ENCODE data around the gene PTPRT. TPM values are rescaled to one million over a fixed set of nuclear protein-coding genes. Genes with fewer than 3 reads are reported as not detected.

The PTPRT gene
- total RNA-seq, 1 donor from 2014 or later, result not detected

DNA sequence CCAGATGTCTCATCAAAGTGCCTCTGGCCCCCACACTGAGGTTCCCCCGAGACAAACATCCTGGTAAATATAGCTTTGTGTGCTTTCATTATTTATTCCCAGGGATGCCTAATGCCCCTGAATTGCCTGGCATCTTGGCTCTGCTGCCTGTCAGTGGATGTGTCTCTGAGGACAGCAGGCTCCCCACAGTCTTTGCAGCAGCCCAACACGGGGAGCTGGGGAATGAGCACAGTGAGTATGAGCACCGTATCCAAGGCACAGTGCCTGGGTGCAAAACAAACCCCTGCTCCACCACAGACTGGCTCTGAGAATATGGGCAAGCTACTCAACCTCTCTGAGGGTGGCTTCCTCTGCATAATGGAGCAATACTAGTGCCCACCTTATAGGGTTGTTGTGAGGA, 165.9 kb downstream of the PTPRT start:
- no peak for DNase-seq (ENCODE audit: extremely low spot score in 2 of 2)
- H3K27ac ChIP-seq, result no peak overlapping the region
- H3K4me3 ChIP-seq, result no peak overlapping the region
- TF ChIP-seq POLR2AphosphoS5 (IDR thresholded peaks at IDR 0.05; ENCODE audit: insufficient read depth in 1 of 2, low read depth in 1 of 2) (no peak), CTCF (IDR thresholded peaks at IDR 0.05) (no peak), POLR2A (IDR thresholded peaks at IDR 0.05) (no peak)
- no peaks in the 10 kb centered on the region for H3K27me3 ChIP-seq
- no peaks in the 10 kb centered on the region for H3K9me3 ChIP-seq
- no peaks in the 10 kb centered on the region for H3K36me3 ChIP-seq
- intact Hi-C loops (cut with DNase I), result no loop called here
- no peaks in the 10 kb centered on the region for H3K4me1 ChIP-seq

DNA sequence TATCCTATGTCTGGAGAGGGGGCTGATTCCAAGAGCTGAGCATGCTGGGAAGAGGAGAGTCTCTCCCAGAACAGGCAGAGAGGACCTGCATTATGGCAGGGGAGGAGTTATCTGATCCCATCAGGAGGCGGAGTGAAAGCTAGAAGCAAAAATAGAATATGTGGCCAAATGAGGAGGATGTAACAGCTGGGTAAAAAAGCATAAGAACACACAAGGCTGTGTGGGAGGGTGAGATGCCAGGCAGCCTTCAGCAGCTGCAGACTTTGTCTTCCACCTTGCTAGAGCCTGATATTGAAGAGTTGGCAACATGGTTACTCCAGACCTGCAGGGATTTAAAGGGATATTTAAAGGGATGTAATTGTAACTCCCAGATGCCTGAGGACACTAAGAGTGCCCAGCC, 167.1 kb downstream of the PTPRT start:
- H3K36me3 ChIP-seq, result no peaks in the 10 kb centered on the region
- no peaks in the 10 kb centered on the region for H3K4me1 ChIP-seq
- no peak overlapping the region for H3K27ac ChIP-seq
- no peaks in the 10 kb centered on the region for H3K27me3 ChIP-seq
- H3K9me3 ChIP-seq, result no peaks in the 10 kb centered on the region
- intact Hi-C loops (cut with DNase I), result no loop called here
- TF ChIP-seq CTCF (IDR thresholded peaks at IDR 0.05), result no peak
- TF ChIP-seq POLR2AphosphoS5 (IDR thresholded peaks at IDR 0.05; ENCODE audit: insufficient read depth in 1 of 2, low read depth in 1 of 2), result no peak
- no peak for TF ChIP-seq POLR2A (IDR thresholded peaks at IDR 0.05)
- no peak for DNase-seq (ENCODE audit: extremely low spot score in 2 of 2)
- H3K4me3 ChIP-seq, result no peak overlapping the region

- DNase-seq (ENCODE audit: extremely low spot score in 2 of 2), result no peak
- H3K9me3 ChIP-seq, result no peaks in the 10 kb centered on the region
- no peaks in the 10 kb centered on the region for H3K4me1 ChIP-seq
- H3K4me3 ChIP-seq, result no peak overlapping the region
- intact Hi-C loops (cut with DNase I), result no loop called here
- TF ChIP-seq POLR2A (IDR thresholded peaks at IDR 0.05) (no peak), CTCF (IDR thresholded peaks at IDR 0.05) (no peak), POLR2AphosphoS5 (IDR thresholded peaks at IDR 0.05; ENCODE audit: insufficient read depth in 1 of 2, low read depth in 1 of 2) (no peak)
- H3K27me3 ChIP-seq, result no peaks in the 10 kb centered on the region
- H3K27ac ChIP-seq, result no peak overlapping the region
- no peaks in the 10 kb centered on the region for H3K36me3 ChIP-seq
These were observed 167.6 kb downstream of the PTPRT start for GRCh38 chr20:43022081-43022480.

DNA sequence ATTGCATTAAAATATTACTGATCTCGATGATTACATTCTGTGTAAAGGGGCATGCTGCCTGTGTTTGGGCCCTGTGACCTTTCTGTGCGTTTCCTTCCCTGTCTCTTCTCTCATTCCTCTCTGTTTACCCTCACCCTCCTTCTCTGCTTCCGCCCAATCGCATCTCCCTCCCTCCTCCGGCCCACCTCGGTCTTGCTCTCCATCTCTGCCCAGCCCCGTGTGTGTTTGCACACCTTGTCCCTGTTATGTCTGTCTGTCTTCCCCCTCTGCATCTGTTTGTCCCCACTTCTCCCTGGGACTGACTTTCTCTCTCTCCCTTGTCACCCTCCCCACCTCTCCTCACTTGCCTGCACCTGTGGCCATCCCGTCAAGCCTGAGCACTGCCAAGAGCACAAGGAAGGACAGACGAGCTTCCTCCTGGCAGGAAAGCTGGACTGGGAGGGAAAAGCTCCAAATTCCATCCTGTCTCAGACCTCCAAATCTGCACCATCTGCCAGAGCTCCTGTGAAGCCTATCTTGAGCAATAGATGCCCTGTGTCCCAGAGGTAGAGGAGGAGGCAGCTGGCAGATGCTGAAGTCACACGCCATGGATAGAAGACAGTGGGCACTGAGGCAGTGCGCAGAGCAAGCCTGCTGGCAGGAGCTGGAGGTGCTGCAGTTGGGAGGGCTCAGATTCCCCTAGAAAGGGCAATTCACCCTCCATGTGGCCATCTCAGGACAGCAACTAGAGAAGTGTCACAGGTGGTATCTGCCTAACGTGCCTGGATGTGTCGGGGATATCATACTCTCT, 172.3 kb downstream of the PTPRT start:
- no peak for DNase-seq (ENCODE audit: extremely low spot score in 2 of 2)
- Histone ChIP-seq H3K4me1 (no peaks in the 10 kb centered on the region), H3K27me3 (no peaks in the 10 kb centered on the region), H3K9me3 (no peaks in the 10 kb centered on the region), H3K4me3 (no peak overlapping the region), H3K27ac (no peak overlapping the region), H3K36me3 (no peaks in the 10 kb centered on the region)
- TF ChIP-seq POLR2AphosphoS5 (IDR thresholded peaks at IDR 0.05; ENCODE audit: insufficient read depth in 1 of 2, low read depth in 1 of 2), result no peak
- TF ChIP-seq CTCF (IDR thresholded peaks at IDR 0.05), result no peak
- TF ChIP-seq POLR2A (IDR thresholded peaks at IDR 0.05), result no peak
- intact Hi-C loops (cut with DNase I), result no loop called here

DNA sequence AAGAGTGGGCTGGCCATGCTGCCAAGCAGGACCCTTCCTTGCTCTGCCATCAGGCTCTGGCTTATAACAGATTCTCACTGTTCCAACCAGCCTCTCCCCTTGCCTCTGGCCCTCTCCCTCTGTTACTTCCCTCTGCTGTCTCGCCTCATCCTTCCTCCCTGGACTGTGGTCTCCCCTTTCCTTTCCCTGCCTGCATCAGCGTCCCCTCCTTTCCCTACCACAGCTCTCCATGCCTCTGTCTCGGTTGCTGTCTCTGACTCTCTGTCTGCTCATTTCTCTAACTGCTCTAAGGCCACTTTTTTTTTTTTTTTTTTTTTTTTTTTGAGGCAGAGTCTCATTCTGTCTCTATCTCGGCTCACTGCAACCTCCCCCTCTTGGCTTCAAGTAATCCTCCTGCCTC, 173.4 kb downstream of the PTPRT start:
- no peaks in the 10 kb centered on the region for H3K4me1 ChIP-seq
- no peaks in the 10 kb centered on the region for H3K27me3 ChIP-seq
- TF ChIP-seq POLR2A (IDR thresholded peaks at IDR 0.05) (no peak), POLR2AphosphoS5 (IDR thresholded peaks at IDR 0.05; ENCODE audit: insufficient read depth in 1 of 2, low read depth in 1 of 2) (no peak), CTCF (IDR thresholded peaks at IDR 0.05) (no peak)
- no peak overlapping the region for H3K4me3 ChIP-seq
- no peak overlapping the region for H3K27ac ChIP-seq
- intact Hi-C loops (cut with DNase I), result no loop called here
- DNase-seq (ENCODE audit: extremely low spot score in 2 of 2), result no peak
- H3K9me3 ChIP-seq, result no peaks in the 10 kb centered on the region
- no peaks in the 10 kb centered on the region for H3K36me3 ChIP-seq
